Suprapubic skin (tissue), 4 donors: ENCODE measurements around the gene SLC8A1.

Experiments
- CTCF ChIP-seq, 2 donors: fragments of 200-600 bp in 1 of 2; fragments of 450-650 bp in 1 of 2; sonication (generic) in 1 of 2; IDR thresholded peaks; one replicate each; pipeline ENCODE4 v1.5.1; 2016 to 2019; ENCODE audit warnings: antibody characterized with exemption in 2 of 2, mild to moderate bottlenecking in 1 of 2, moderate library complexity in 1 of 2
- EP300 ChIP-seq: sonication (generic); formaldehyde crosslinking; IDR thresholded peaks from one replicate; pipeline ENCODE4 v1.6.1; 2017; ENCODE audit warnings: antibody characterized with exemption
- POLR2A ChIP-seq, 2 donors: fragments of 450-650 bp; IDR thresholded peaks; one replicate each; pipeline ENCODE4 v1.6.1; 2017; ENCODE audit warnings: antibody characterized with exemption in 2 of 2, mild to moderate bottlenecking in 2 of 2, moderate library complexity in 2 of 2
- POLR2AphosphoS5 ChIP-seq, 3 donors: sonication (generic); formaldehyde crosslinking; IDR thresholded peaks; one replicate each; pipeline ENCODE4 v1.6.1; 2017; ENCODE audit warnings: antibody characterized with exemption in 3 of 3

GRCh38 chr2:40321822-40322221, 130.1 kb downstream of the SLC8A1 start:
- no peak for TF ChIP-seq CTCF (IDR thresholded peaks at IDR 0.05)
- TF ChIP-seq POLR2AphosphoS5 (IDR thresholded peaks at IDR 0.05): no peak
- no peak for TF ChIP-seq EP300
- no peak for TF ChIP-seq POLR2A (IDR thresholded peaks at IDR 0.05)
